ENCODE measurements around the gene ALDH1A1.

ALDH1A1 gene

DNA sequence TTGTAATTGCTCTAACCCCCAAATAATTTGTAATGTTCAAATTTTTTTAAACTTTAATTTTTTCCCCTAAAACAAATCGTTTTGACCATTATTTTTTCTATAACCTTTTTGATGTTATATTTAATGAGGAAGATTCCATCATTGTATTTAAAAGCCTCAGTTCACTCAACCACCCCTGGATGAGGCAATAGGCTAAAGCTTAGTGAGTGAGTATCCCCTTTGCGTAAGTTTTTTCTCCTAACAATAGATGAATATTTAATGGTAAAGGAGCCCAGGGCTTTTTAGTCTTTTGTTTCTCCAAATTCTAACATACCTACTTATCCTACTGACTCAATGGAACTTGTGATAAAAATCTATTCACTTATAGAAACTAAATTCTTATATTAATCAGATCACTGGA lies 38.1 kb downstream of the ALDH1A1 start:
- DNase-seq, result no peak

DNA sequence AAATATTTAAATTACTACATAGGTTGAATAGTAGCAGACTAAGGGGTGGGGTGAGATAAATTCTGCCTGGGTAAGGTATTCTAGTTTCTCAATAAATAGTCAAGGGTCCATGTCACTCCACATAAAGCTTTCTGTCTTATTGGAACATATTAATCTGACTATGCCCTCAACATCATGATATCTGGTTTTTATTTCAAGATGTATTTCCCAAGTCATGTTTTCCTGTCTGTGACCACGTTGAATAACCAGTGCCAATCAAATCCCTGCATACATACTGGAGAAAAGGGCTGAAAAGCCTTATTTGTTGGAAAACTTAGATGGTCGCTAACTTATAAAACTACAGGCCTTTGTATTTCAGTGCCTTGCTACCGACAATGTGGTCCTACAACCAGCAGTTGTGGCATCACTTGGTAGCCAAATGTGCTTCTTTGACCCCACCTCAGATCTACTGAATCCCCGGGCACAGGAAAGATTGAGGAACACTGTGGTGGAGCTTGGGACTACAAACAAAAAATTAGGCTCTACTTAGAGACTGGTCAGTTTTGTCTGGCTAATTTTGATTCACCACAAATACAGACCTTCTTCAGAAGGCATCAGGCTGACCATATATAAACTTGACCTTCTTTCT lies 39.4 kb downstream of the ALDH1A1 start:
- no peak for DNase-seq

DNA sequence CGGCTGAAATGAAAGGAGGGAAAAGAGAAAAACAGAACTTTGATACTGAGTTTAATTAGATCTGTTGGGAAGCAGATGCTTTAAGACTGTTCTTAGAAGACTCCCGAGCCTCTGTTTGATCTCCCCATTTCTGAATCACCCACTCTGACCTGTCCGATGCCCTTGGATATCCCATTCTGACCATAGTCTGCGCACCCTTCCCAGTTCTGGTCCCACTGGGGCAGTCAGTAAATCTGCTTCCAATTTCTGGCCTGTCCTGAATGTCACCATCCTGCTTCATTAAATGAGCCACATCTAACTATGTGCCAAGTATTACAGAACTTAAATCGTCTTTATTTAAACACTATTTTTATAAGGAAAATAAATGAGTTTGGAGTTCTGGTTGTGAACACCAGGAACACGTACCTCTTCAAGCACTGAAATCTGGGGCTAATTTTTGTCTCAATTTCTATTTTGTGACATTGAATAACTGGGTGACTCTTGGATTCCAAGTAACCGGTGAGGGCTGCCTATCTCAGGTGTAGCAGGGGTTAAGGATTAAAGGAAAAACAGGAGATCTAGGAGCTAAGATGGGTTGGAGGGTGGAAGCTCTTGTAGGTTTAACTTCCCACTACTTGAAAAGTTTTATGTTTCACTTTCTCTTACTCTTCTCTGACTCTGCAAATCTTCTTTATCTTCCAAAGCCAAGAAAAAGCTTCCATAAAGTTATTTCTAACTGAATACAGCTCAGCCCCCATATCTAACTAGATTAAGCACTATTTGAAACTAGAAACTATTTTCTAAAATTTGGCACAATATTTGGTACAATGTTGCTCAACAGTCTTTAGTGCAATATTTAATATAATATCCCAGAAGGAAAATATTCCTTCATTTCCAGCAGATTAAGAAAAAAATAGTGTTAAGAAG lies 40.1 kb downstream of the ALDH1A1 start:
- DNase-seq, result no peak

GRCh38 chr9:72911816-72912215 lies 41.0 kb downstream of the ALDH1A1 start:
- no peak for DNase-seq

- no peak for DNase-seq
Observed at GRCh38 chr9:72911247-72911775, 41.5 kb downstream of the ALDH1A1 start.

GRCh38 chr9:72909428-72909827 lies 43.4 kb downstream of the ALDH1A1 start:
- DNase-seq, result no peak

- no peak for DNase-seq
Observed at GRCh38 chr9:72907421-72907820, 45.4 kb downstream of the ALDH1A1 start.

DNA sequence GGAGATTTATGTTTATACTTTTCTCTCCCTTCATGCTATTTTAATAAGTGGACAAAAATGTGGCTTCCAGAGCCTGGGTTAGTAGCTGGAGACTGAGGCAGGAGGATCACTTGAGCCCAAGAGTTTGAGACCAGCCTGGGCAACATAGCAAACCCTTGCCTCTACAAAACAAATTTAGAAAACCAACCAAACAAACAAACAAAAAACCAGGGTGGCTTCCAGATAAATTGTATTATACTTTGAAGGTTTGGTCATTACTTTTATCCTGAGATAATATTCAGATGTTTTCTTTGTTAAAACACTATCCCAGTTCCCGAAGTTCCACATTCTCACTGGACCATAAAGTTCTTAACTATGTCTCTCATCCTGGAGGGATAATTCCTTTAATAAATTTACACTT lies 46.0 kb downstream of the ALDH1A1 start:
- no peak for DNase-seq

DNA sequence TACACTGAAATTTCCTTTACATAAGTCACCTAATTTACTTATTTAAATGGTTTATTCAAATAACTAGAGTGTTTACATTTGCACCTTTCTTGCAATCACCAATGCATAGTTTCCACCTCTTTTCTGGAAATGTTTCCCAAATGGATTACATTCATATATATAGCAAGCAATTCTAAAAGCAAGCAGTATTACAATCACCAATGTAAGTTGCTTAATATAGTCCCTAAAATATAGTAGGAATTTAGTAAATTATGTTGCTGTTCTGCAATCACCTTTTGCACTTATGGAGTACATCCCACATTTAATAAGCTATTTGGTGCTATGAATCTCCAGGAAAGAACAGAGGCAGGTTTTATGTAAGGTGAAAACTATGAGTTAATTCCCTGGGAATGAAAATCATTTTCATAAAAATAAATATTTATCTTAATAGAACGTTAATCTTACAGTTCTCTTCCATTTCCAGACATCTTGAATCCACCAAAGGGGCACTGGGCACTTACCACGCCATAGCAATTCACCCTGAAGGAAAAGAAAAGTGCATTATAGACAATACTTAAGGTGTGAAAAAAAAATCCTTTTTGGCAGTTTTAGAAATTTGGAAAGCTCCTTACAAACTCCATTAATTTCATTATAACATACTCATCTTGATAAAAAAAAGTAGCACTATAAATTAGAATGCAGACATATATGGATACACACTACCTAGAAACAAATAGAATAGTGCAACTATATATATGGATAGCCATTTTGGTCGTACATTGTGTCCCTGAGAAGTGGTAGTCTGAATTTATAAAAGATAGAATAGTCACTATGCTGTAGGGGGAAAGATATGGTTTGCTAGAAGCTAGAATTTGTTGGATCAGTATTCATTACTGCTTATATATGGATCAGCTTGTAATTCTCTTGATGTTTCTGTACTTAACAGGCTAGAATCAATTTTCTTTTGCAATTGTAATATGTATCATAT lies 47.1 kb downstream of the ALDH1A1 start:
- no peak for DNase-seq

GRCh38 chr9:72904267-72905093 lies 48.4 kb downstream of the ALDH1A1 start:
- DNase-seq, result no peak

DNA sequence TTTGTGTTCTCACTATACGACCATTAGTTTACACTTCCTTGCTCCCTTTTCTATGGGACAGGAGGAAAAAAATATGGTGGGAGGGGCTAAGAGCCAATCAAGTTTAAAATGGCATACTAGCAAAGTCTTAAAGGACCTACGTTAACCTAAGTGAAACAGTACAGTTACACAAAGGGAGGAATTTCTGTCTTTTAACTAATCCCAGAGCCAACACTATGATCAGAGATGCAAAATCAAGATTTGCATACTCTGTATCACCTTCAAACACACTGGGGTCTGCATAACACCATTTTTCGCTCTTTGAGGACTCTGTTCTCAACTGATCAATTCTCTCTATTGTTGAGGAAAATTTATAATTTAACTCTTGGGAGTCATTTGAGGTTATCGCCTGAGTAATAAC lies 49.8 kb downstream of the ALDH1A1 start:
- no peak for DNase-seq

- DNase-seq, result no peak
Observed at GRCh38 chr9:72902268-72902667, 50.6 kb downstream of the ALDH1A1 start.

GRCh38 chr9:72899734-72900477 lies 52.9 kb downstream of the ALDH1A1 start:
- no peak for DNase-seq

DNA sequence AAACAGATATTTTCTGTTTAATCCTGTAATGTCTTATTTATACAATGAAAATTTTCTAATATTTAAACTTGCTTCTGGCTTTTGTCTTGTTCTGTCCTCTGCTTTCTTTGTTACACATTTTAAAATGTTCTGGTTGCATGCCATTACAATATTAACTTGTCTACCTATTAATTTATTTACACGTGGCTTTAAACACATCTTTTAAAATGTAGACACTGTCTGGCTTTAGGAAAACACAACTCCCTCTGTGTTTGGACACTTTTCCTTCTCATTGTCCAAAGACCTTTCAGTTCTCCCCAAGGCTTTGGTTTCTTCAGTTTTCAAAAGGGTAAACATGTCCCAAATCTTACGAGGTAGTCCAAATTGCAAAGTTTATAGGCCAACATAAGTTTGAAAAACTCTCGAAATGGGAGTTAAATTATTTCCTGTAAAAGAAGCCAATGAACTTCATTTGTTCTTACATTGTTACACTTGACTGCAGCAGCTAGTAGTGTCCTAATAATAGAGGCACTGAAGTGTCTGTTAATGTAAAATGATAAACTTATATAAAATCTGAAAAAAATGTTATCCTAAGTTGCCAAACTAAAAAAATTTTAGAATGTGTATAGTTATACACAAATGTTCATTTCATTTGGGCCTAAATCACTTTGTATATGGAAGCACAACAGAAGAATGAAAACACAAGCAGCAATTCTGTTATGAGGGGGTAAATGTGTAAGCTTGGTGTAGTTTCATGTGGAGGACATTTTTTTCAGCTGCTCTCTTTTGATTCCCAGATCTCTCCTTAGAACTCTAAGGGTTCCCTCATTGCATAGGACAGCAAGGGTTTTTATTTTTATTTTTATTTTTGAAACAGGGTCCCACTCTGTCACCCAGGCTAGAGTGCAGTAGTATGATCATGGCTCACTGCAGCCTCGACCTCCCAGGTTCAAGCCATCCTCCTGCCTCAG lies 53.8 kb downstream of the ALDH1A1 start:
- DNase-seq, result no peak

GRCh38 chr9:72898360-72898759 lies 54.5 kb downstream of the ALDH1A1 start:
- no peak for DNase-seq

GRCh38 chr9:72897069-72897649 lies 55.7 kb downstream of the ALDH1A1 start:
- no peak for DNase-seq

- no peak for DNase-seq
Observed at GRCh38 chr9:72896439-72896838, 56.4 kb downstream of the ALDH1A1 start.

DNA sequence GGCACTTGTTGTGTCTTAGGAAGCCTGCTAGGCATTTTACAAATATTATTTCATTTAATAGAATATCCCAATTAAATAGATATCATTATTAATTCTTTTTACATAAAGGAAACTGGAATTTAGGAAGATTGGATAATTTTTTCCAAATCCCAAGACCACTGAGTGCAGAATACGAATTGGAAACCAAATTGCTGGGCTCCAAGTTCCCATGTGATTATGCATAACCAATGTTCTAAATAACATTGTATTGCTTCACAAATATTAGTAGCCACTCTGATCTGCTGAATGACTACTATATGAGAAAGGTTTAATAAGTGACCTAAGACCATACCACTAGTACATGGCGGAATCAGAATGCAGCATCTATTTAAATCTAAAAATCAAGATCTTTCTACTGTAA lies 57.7 kb downstream of the ALDH1A1 start:
- no peak for DNase-seq

DNA sequence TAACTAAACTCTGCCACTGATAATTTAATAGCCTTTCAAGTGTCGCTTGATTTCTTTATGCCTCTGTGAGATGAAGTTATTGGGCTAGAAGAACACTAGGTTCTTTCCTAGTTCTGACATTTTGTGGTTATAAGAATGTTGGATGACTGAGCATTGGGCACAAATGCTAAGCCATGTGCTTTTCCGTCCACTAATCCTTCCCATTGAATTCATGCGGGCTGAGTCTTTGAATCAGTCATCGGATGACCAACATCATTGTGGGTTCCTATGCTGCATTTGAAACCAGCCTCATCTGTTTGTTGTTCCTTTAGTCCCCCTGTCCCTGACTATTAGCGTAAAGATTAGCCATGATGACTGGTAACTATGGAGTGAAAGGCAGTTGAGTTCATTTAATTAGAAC lies 58.5 kb downstream of the ALDH1A1 start:
- peak; percentile 77 for DNase-seq

GRCh38 chr9:72893437-72893836 lies 59.4 kb downstream of the ALDH1A1 start:
- DNase-seq, result no peak

Measured in eye (tissue), 1 donor.